Hepatocyte (in vitro differentiated cells): ENCODE data around the gene ADGRB2.

ENCODE experiments used
- EZH2phosphoT487 ChIP-seq: fragments of 200-600 bp; sonication (generic); IDR thresholded peaks from one replicate; pipeline ENCODE4 v1.6.1; 2018; ENCODE audit warnings: antibody characterized with exemption, mild to moderate bottlenecking, low read depth, moderate library complexity; ENCODE audit not compliant: unreplicated experiment, severe bottlenecking
- TF ChIP-seq, protein P1 (sequence below): fragments of 200-600 bp; sonication (generic); IDR thresholded peaks from 2 replicates; pipeline ENCODE4 v1.5.1; 2016; ENCODE audit warnings: antibody characterized with exemption, mild to moderate bottlenecking; ENCODE audit not compliant: poor library complexity

DNA sequence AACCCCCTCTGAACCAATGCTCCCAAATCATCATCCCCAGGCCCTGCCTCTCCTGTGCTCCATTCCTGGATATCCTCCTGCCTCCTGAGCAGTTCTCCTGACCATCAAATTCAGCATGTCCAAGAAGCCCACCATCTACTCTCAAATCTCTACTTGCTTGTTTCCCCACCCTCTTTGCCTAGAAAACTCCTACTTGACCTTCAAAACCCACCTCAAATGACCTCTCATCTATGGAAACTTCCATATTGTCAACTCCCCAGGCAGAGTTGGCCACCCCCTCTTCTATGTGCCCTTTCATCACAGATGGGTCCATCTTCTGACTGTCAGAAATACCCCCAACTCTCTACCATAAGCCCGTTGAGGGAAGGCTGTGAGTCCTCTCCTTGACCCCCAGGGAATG, 16.8 kb downstream of the ADGRB2 start:
- TF ChIP-seq, protein P1, sequence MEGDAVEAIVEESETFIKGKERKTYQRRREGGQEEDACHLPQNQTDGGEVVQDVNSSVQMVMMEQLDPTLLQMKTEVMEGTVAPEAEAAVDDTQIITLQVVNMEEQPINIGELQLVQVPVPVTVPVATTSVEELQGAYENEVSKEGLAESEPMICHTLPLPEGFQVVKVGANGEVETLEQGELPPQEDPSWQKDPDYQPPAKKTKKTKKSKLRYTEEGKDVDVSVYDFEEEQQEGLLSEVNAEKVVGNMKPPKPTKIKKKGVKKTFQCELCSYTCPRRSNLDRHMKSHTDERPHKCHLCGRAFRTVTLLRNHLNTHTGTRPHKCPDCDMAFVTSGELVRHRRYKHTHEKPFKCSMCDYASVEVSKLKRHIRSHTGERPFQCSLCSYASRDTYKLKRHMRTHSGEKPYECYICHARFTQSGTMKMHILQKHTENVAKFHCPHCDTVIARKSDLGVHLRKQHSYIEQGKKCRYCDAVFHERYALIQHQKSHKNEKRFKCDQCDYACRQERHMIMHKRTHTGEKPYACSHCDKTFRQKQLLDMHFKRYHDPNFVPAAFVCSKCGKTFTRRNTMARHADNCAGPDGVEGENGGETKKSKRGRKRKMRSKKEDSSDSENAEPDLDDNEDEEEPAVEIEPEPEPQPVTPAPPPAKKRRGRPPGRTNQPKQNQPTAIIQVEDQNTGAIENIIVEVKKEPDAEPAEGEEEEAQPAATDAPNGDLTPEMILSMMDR = no peak
- no peak for TF ChIP-seq EZH2phosphoT487
